NCI-H526 treated with DMSO at 0.1 percent for 48 hours (cell line): ENCODE data around the gene RHOH.
"Not testable (repeated sequence)": the region's sequence is repeated elsewhere in the genome, so short reads cannot be mapped to it uniquely, and the experiment has no call there.

ENCODE experiments used
- DNase-seq: peaks from one replicate; lab custom pipeline; 2025; lab: John Stamatoyannopoulos, UW

RHOH gene, protein sequence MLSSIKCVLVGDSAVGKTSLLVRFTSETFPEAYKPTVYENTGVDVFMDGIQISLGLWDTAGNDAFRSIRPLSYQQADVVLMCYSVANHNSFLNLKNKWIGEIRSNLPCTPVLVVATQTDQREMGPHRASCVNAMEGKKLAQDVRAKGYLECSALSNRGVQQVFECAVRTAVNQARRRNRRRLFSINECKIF

GRCh38 chr4:40196724-40197281, at the start of gene RHOH:
TSS of gene RHOH (plus strand) at chr4:40197031. CDS start at chr4:40243387, 46,356 bp downstream.
- no peak for DNase-seq

DNA sequence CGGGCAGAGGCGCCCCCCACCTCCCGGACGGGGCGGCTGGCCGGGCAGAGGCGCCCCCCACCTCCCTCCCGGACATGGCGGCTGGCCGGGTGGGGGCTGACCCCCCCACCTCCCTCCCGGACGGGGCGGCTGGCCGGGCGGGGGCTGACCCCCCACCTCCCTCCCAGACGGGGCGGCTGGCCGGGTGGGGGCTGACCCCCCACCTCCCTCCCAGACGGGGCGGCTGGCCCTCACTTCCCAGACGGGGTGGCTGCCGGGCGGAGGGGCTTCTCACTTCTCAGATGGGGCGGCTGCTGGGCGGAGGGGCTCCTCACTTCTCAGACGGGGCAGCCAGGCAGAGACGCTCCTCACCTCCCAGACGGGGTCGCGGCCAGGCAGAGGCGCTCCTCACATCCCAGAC, 49.3 kb upstream of the RHOH start:
- not testable (repeated sequence) for DNase-seq

- peak; percentile 49 for DNase-seq
These were observed 46.9 kb upstream of the RHOH start for GRCh38 chr4:40149960-40150385.

- no peak for DNase-seq
These were observed 45.9 kb upstream of the RHOH start for GRCh38 chr4:40150932-40151331.

GRCh38 chr4:40152637-40153036, 44.2 kb upstream of the RHOH start:
- DNase-seq: no peak

DNA sequence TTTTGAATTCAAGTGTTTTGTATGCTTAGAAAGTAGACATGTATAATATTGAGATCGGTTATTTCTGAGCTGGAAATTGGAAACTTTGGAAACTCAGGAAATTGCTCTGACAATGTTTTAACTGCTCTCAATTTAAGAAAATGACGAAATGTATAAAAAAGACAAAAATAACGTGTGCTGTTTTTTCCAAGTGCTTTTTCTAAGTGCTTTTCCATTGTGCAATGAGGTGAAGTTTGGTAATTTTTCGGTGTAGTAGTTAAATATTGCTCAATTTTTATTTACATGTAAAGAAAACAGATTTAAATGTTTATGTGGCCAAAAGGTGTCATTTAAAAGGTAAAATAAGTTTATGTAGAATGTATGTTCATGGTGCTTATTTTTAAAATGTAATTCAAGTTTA, 39.4 kb upstream of the RHOH start:
- no peak for DNase-seq

- no peak for DNase-seq
These were observed 36.6 kb upstream of the RHOH start for GRCh38 chr4:40160258-40160657.

- no peak for DNase-seq
These were observed 32.4 kb upstream of the RHOH start for GRCh38 chr4:40164459-40164858.

DNA sequence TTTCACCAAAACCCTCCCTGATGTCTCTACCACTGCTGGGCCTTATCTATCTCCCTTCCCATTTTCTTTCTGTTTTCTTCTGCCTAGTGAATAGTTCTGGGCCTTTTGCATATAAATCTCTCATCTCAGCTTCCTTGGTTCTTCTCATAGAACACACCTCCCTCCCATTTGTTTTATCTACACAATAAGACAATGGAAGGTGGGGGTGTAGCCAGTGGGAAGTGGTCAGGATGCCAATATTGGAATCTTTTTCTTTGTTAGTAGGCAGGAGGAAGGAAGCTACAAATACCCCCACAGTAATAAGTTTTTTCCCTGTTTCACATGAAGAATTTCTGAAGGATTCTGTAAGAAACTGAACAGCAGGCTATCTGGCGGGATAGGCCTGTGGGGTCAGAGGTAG, 30.9 kb upstream of the RHOH start:
- DNase-seq: no peak

DNA sequence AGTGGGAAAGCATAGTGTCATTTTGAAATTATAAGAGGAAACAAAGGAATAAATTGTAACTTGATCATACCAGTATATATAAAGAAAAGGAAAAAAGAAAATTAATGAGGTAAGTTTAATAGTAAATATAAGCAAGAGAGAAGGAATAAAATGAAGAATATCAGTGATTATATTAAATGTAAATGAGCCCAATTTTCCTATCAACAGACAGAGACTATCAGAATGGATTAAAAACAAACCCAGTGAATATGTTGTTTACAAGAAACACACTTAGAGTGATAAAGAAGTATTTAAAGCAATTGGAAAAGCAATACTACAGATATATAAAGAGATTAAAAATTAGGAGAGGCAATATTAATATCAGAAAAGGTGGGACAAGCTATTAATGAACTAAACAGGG, 28.8 kb upstream of the RHOH start:
- DNase-seq: no peak

DNA sequence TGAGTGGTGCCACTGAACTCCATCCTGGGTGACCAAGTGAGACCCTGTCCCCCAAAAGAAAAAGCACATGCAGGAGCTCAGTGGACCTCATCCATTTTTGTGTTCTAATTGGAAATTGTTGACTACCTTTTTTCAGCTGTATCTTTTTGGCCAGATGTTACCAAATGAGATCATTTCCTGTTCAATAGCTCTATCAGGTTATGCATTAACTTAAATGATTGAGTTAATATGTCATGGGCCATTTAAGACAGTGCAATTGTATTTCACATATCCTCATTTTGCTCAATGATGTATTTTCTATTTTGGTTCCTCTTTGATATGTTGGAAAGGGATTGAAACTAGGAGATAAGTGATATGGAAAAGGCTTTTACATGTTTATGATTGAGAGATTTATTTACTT, 26.2 kb upstream of the RHOH start:
- no peak for DNase-seq

- DNase-seq: no peak
These were observed 23.4 kb upstream of the RHOH start for GRCh38 chr4:40173470-40173875.

GRCh38 chr4:40176602-40177001, 20.2 kb upstream of the RHOH start:
- no peak for DNase-seq

DNA sequence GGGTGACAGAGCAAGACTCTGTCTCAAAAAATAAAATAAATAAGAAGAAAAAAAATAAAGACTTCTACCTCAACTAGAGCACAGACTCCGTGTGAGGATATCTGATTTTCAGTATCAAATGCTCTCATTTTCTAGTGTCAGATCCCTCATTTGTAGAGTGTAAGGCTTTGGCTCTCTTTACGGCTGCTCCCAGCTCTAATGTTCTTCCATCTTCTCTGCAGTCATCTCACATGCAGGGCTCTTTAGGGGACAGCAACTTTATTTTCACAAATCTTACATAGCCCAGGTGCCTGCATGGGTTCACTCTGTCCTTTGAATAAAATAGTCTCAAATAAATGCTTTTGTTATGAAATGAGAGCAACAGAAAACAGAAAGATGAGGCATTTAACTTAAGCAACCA, 19.2 kb upstream of the RHOH start:
- no peak for DNase-seq

DNA sequence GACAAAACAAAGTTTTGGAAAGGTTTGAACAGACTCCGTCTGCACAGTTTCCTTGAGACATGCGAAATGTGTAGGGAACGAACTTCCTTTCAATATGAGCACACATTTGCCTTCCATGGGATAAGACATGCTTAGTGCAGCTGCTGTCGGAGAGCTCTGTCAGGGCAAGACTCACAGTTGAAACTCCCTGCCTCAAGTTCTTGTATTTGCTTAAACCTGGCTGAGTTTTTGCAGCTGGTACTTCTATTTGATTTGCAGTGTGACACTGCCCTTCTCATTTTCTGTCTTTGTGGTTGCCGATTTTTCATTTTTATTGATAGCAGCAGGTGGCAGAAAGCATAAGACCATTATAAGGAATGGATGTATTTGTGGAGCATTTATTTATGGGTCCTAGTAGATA, 18.2 kb upstream of the RHOH start:
- DNase-seq: no peak

DNA sequence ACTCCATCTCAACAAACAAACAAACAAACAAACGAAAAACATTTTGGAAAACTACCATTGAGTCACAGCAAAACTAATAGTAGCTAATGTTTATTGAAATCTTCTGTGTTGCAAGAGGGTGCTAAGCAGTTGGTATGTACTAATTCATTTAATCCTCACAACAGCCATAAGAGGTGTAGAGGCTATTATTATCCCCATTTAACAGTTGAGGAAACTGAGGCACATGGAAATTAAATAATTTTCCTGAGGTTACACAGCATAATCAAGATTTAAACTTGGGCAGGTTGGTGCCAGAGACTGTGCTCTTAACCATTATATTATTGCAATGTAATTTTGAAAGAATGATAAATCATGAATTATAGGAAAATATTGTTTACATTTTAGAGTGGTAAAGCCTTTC, 17.5 kb upstream of the RHOH start:
- DNase-seq: no peak

DNA sequence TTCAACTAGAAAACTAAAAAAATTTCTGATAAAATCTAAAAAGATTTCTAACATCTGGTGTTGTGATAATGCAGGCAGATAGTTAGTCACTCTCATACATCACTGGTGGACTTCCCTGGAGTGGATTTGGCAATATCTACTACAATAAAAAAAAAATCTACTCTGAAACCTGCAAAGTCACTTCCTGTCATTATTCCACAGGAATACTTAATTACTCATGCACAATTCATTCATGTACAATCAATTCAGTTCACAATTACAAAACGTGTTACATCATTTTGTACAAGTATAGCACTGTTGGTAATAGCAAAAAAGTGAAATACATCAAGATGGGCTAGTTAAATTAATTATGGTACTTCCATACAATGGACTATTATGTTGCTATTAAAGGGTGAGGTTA, 16.5 kb upstream of the RHOH start:
- DNase-seq: no peak

GRCh38 chr4:40182001-40182400, 14.8 kb upstream of the RHOH start:
- DNase-seq: no peak

- DNase-seq: no peak
These were observed 13.9 kb upstream of the RHOH start for GRCh38 chr4:40182954-40183353.

DNA sequence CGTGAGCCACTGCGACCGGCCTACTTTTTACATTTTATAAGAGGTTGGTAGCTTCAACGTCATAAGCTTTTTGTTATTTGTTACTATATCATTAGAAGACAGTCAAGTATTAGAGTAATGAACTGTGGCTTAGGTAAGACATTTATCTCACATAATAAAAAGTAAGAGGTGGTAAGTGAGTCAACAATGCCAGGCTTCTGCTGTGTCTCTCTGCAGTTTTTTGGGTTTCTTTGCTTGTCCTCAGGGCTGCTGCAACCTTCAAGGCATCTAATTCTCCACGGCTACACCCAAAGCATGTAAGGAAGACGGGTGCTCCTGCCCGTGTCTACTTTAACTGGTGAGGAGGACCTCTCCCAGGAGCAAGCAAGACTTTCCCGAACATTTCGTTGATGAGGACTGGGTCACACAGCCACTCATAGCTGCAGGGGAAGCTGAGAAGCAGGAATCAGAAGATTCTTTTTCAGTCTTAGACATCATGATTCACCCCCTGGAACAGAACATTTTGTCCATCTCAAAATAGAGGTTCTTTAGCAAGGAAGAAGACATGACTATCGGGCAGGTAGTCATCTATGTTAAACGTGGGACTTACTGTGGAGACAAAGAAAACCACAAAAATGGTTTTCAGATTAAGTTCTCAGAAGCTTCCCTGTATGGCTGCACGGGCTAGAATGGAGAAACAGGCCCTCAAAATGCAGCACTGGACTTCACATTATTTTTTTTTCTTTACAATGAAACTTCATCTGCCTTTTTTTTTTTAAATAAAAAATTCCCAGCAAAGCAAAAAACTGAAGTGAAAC, 13.0 kb upstream of the RHOH start:
- no peak for DNase-seq

GRCh38 chr4:40185830-40186664, 10.8 kb upstream of the RHOH start:
- no peak for DNase-seq

- no peak for DNase-seq
These were observed 10.2 kb upstream of the RHOH start for GRCh38 chr4:40186665-40187014.
